Measurements from ENCODE around the gene CCL26.

GRCh38 chr7:75817116-75817515, 45.1 kb upstream of the CCL26 start:
- TF ChIP-seq CTCF (IDR thresholded peaks at IDR 0.05), result no peak
- TF ChIP-seq POLR2A (IDR thresholded peaks at IDR 0.05), result no peak
